Caco-2 (cell line): Measurements from ENCODE around the gene ABCA9. TPM values are rescaled to one million over a fixed set of nuclear protein-coding genes. Genes with fewer than 3 reads are reported as not detected.
"Not testable (repeated sequence)": the region's sequence is repeated elsewhere in the genome, so short reads cannot be mapped to it uniquely, and the experiment has no call there.

Source experiments
- BruUV-seq: library from RNA; stranded (reverse); fragments of 400-500 nt; replicated peaks from 2 replicates; lab custom pipeline; 2021; lab: Mats Ljungman, UMichigan
- CTCF ChIA-PET: fragments of 300-600 bp; sonication (Branson Sonifier 250); formaldehyde crosslinking; loops from one replicate; lab custom pipeline; 2022; ENCODE audit warnings: antibody characterized with exemption; lab: Charles Lee
- POLR2A ChIA-PET: fragments of 300-600 bp; sonication (Branson Sonifier 250); formaldehyde crosslinking; loops from one replicate; lab custom pipeline; 2022; ENCODE audit warnings: antibody characterized with exemption; lab: Charles Lee
- DNase-seq, 2 experiments: peaks; one replicate each; pipeline versions ENCODE4 v3.0.0 to v3.0.0-alpha.2; 2020 to 2022
- H3K27me3 ChIP-seq: replicated peaks from 2 replicates; pipeline ENCODE4 v1.6.0; 2011; ENCODE audit warnings: low read length; ENCODE audit not compliant: control insufficient read depth, insufficient read depth
- H3K36me3 ChIP-seq: 2 replicates; pipeline ENCODE4 v1.5.1; 2011; ENCODE audit warnings: low read length; ENCODE audit not compliant: control insufficient read depth, insufficient read depth
- H3K4me1 ChIP-seq: fragments of 250-450 bp; sonication (Bioruptor Pico); 2 replicates; pipeline ENCODE4 v1.5.1; 2020; ENCODE audit warnings: mild to moderate bottlenecking
- H3K4me3 ChIP-seq: 2 replicates; pipeline ENCODE4 v1.5.1; 2011; ENCODE audit warnings: low read depth, mild to moderate bottlenecking, control low read depth, low read length
- H3K9me3 ChIP-seq: fragments of 250-450 bp; sonication (Bioruptor Pico); 2 replicates; pipeline ENCODE4 v1.5.1; 2020; ENCODE audit warnings: mild to moderate bottlenecking, moderate library complexity
- H3K27ac Mint-ChIP-seq: one replicate; pipeline ENCODE4 v1.8.0; 2022; ENCODE audit warnings: mixed read lengths; ENCODE audit not compliant: unreplicated experiment
- H3K27me3 Mint-ChIP-seq: one replicate; pipeline ENCODE4 v1.8.0; 2022; ENCODE audit warnings: mixed read lengths; ENCODE audit not compliant: insufficient read depth, unreplicated experiment
- H3K36me3 Mint-ChIP-seq: one replicate; pipeline ENCODE4 v1.8.0; 2022; ENCODE audit warnings: mild to moderate bottlenecking, mixed read lengths; ENCODE audit not compliant: insufficient read depth, unreplicated experiment
- H3K4me1 Mint-ChIP-seq: one replicate; pipeline ENCODE4 v1.8.0; 2022; ENCODE audit warnings: low read depth, mixed read lengths; ENCODE audit not compliant: unreplicated experiment
- H3K4me3 Mint-ChIP-seq: one replicate; pipeline ENCODE4 v1.8.0; 2022; ENCODE audit warnings: mild to moderate bottlenecking, moderate library complexity, mixed read lengths; ENCODE audit not compliant: unreplicated experiment
- H3K9me3 Mint-ChIP-seq: one replicate; pipeline ENCODE4 v1.8.0; 2022; ENCODE audit warnings: mixed read lengths; ENCODE audit not compliant: unreplicated experiment
- CTCF ChIP-seq, 2 experiments: fragments of 200-600 bp in 1 of 2; IDR thresholded peaks; 1 replicate in 1 of 2; 2 replicates in 1 of 2; pipeline versions ENCODE4 v1.5.1 to v1.8.0; 2011 to 2022; ENCODE audit warnings: antibody characterized with exemption in 1 of 2, control low read depth in 1 of 2, inconsistent platforms in 1 of 2, low read depth in 1 of 2, low read length in 1 of 2, mild to moderate bottlenecking in 1 of 2, moderate library complexity in 1 of 2; ENCODE audit not compliant: insufficient read depth in 1 of 2, severe bottlenecking in 1 of 2, unreplicated experiment in 1 of 2
- intact Hi-C: fragments of 100-400 bp; cut with micrococcal nuclease; formaldehyde crosslinking; loops from one replicate; pipeline ENCODE4 v1.10.0; 2022; ENCODE audit not compliant: unreplicated experiment
- total RNA-seq: library from RNA; stranded (reverse); gene quantifications from 2 replicates; pipeline ENCODE4 v1.2.3, GENCODE V29; 2022

Gene ABCA9
- total RNA-seq, 1 experiment from 2014 or later, result 0.27 TPM

- no peak overlapping the region for H3K27ac Mint-ChIP-seq
- no peak overlapping the region for H3K4me3 Mint-ChIP-seq
- no peak overlapping the region for H3K4me3 ChIP-seq
- no peaks in the 10 kb centered on the region for H3K9me3 Mint-ChIP-seq
- no peak for DNase-seq
- CTCF ChIA-PET, result no interaction called here
- intact Hi-C loops, result no loop called here
- H3K4me1 ChIP-seq, result no peaks in the 10 kb centered on the region
- H3K36me3 ChIP-seq, result no peaks in the 10 kb centered on the region
- 0 out of 2 replicates have a peak, but pooled peaks cover 4% of the 10 kb centered on the region for H3K9me3 ChIP-seq
- TF ChIP-seq CTCF (IDR thresholded peaks at IDR 0.05; ENCODE audit: insufficient read depth in 1 of 2, low read depth in 1 of 2, low read length in 1 of 2, severe bottlenecking in 1 of 2, unreplicated experiment in 1 of 2), result no peak
- POLR2A ChIA-PET, result no interaction called here
- no peaks in the 10 kb centered on the region for H3K27me3 ChIP-seq
- H3K4me1 Mint-ChIP-seq, result no peaks in the 10 kb centered on the region
- no TSS peak for BruUV-seq
- no peaks in the 10 kb centered on the region for H3K36me3 Mint-ChIP-seq
- H3K27me3 Mint-ChIP-seq, result no peaks in the 10 kb centered on the region
Measured at GRCh38 chr17:68963958-68964357, 96.8 kb downstream of the ABCA9 start.

GRCh38 chr17:68961214-68961882 lies 99.4 kb downstream of the ABCA9 start:
- Mint-ChIP-seq H3K27ac (no peak overlapping the region), H3K4me3 (no peak overlapping the region), H3K36me3 (no peaks in the 10 kb centered on the region), H3K4me1 (no peaks in the 10 kb centered on the region), H3K27me3 (no peaks in the 10 kb centered on the region), H3K9me3 (no peaks in the 10 kb centered on the region)
- no TSS peak for BruUV-seq
- Histone ChIP-seq H3K4me1 (no peaks in the 10 kb centered on the region), H3K27me3 (no peaks in the 10 kb centered on the region), H3K36me3 (no peaks in the 10 kb centered on the region), H3K4me3 (no peak overlapping the region), H3K9me3 (0 out of 2 replicates have a peak, but pooled peaks cover 4% of the 10 kb centered on the region)
- intact Hi-C loops, result no loop called here
- ChIA-PET CTCF (no interaction called here), POLR2A (no interaction called here)
- DNase-seq, result no peak
- no peak for TF ChIP-seq CTCF (IDR thresholded peaks at IDR 0.05; ENCODE audit: insufficient read depth in 1 of 2, low read depth in 1 of 2, low read length in 1 of 2, severe bottlenecking in 1 of 2, unreplicated experiment in 1 of 2)

- H3K36me3 Mint-ChIP-seq, H3K9me3 ChIP-seq, H3K4me3 ChIP-seq, H3K27me3 Mint-ChIP-seq, H3K9me3 Mint-ChIP-seq, BruUV-seq, H3K36me3 ChIP-seq, H3K27ac Mint-ChIP-seq, CTCF ChIA-PET, H3K4me3 Mint-ChIP-seq, intact Hi-C loops, H3K27me3 ChIP-seq, POLR2A ChIA-PET, DNase-seq, H3K4me1 Mint-ChIP-seq: not testable (repeated sequence)
- peaks cover 13% of the 10 kb centered on the region for H3K4me1 ChIP-seq
Measured at GRCh38 chr17:68959117-68959516, 101.6 kb downstream of the ABCA9 start.
